ENCODE measurements around the gene MYG1. TPM values are rescaled to one million over a fixed set of nuclear protein-coding genes. Genes with fewer than 3 reads are reported as not detected.

MYG1 gene
- total RNA-seq, 1 donor from 2014 or later = 27.5 TPM

DNA sequence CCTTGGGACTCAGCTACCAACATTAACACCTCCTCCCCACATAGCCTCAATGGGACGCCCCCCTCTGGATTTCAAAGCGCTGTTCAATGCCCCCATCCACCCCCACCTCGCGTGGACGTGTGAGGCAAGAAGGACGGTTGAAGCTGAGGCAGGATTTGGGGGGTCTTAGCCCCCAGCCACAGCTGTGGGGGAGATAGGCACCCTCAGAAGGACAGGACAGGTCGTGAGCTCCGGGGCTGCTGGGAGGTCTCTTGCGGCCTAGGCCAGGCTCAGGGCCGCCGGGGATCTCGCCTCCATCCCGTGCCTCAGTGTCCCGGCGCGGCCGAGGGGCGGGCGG is 45.0 kb downstream of the MYG1 start:
- Histone ChIP-seq H3K4me1 (peaks cover 0 to 11% of the 10 kb centered on the region in 2 donors), H3K27me3 (no peaks in the 10 kb centered on the region), H3K4me3 (peak overlapping the region; percentile 53 to 81), H3K9me3 (no peaks in the 10 kb centered on the region), H3K36me3 (no peaks in the 10 kb centered on the region), H3K27ac (peak overlapping the region; percentile 74 to 81)
- no peak for DNase-seq (ENCODE audit: low spot score in 2 of 2)
- TF ChIP-seq, protein P1, sequence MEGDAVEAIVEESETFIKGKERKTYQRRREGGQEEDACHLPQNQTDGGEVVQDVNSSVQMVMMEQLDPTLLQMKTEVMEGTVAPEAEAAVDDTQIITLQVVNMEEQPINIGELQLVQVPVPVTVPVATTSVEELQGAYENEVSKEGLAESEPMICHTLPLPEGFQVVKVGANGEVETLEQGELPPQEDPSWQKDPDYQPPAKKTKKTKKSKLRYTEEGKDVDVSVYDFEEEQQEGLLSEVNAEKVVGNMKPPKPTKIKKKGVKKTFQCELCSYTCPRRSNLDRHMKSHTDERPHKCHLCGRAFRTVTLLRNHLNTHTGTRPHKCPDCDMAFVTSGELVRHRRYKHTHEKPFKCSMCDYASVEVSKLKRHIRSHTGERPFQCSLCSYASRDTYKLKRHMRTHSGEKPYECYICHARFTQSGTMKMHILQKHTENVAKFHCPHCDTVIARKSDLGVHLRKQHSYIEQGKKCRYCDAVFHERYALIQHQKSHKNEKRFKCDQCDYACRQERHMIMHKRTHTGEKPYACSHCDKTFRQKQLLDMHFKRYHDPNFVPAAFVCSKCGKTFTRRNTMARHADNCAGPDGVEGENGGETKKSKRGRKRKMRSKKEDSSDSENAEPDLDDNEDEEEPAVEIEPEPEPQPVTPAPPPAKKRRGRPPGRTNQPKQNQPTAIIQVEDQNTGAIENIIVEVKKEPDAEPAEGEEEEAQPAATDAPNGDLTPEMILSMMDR (IDR thresholded peaks at IDR 0.05) = no peak
- intact Hi-C loops (cut with DNase I) = no loop called here

DNA sequence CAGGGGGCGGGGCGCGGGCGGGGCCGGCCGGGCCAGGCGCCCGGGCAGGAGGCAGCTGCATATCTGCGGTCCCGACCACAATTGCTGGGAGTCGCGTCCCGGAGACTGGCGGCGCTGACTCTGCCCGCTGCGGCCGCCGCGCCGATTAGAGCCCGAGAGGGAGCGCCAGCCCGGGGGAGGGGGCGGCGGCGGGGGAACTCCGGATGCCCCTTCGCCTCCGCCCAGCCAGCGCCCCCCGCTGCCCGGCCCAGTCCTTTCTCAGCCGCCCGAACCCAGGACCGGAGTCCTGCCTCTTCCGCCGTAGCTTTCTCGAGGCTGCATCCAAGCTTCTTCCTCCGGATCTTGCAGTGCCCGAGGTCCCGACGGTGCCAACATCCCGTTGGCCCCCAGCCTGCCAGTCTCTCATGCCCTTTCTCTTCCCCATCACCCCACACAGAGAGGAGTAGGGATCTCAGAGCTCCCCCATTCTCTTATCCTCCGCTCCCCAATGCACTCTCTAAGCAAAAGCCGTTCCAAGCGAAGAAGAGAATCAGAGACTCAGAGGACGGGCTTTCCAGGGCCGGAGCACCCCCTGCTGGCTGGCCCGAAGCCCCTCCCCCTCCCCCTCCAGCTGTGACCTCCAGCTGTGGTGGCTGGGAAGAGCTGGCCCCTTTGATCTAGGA is 45.5 kb downstream of the MYG1 start:
- H3K4me1 ChIP-seq = peaks cover 0 to 11% of the 10 kb centered on the region in 2 donors
- peak overlapping the region; percentile 74 to 81 for H3K27ac ChIP-seq
- intact Hi-C loops (cut with DNase I) = loop anchor here (1.0 kb wide), 1 partner anchor 21 kb away; no protein-coding TSS in a partner anchor
- H3K4me3 ChIP-seq = peak overlapping the region; percentile 53 to 81
- H3K27me3 ChIP-seq = no peaks in the 10 kb centered on the region
- no peaks in the 10 kb centered on the region for H3K36me3 ChIP-seq
- no peaks in the 10 kb centered on the region for H3K9me3 ChIP-seq
- peak; percentile 19 to 89 for DNase-seq (ENCODE audit: low spot score in 2 of 2)
- TF ChIP-seq, protein P1 (IDR thresholded peaks at IDR 0.05) = peak; percentile 71 to 82 (median 82)

DNA sequence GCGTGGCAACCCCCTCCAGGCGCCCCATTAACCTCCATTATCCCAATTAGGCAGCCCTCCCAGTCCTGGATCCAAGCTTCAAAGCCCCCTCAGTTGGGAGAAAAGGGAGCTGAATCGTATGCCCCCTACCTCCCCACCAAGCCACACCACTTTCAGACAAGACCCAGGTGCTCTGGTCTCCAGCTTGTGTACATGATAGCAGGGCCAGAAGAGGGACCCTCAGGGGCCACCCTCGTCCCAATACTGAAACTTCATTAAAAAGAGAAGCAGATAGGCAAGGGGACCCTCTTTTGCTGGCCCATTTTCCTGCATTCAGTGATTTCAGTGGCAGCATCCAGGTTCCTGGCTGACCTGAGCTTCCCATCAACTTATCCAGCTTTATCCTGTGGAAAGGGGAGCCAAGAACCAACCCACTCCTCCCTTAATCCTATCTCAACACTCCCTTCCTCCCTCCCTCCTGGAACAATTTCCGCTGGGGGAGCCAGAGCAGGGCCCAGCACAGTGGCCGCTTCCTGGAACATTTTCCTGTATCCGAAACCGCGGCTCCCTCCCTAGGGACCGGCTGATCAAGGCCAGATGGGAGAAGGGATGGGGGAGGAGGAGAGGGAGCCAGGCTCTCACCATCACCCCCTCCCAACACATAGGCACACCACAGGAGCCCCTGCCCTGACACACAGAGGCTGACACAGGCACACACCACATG is 46.1 kb downstream of the MYG1 start:
- H3K4me3 ChIP-seq = peak overlapping the region; percentile 53 to 81
- H3K27ac ChIP-seq = peak overlapping the region; percentile 74 to 81
- no peaks in the 10 kb centered on the region for H3K9me3 ChIP-seq
- TF ChIP-seq, protein P1 (IDR thresholded peaks at IDR 0.05) = no peak
- H3K4me1 ChIP-seq = peaks cover 0 to 11% of the 10 kb centered on the region in 2 donors
- intact Hi-C loops (cut with DNase I) = loop anchor here (1.0 kb wide), 1 partner anchor 21 kb away; no protein-coding TSS in a partner anchor
- H3K36me3 ChIP-seq = no peaks in the 10 kb centered on the region
- no peak for DNase-seq (ENCODE audit: low spot score in 2 of 2)
- H3K27me3 ChIP-seq = no peaks in the 10 kb centered on the region

DNA sequence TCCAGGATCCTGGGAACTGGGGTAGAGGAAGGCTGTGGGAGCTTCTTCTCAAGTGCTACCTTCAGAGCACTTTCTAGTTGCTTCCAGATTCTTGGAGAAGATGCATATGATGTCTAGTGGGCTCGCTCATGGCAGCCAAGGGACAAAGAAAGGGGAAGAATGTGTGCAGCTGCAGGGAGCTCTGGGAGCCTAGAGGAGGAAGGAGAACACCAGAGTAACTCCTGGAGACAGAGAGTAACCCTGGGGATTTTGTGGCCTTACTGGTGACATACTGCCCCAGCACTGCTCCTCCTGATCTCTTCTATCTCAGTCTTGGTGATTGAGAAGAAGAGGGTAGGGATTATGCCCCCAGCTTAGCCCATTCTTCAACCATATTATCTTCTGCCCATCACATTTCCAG is 47.0 kb downstream of the MYG1 start:
- H3K27me3 ChIP-seq = no peaks in the 10 kb centered on the region
- TF ChIP-seq, protein P1 (IDR thresholded peaks at IDR 0.05) = no peak
- H3K27ac ChIP-seq = peak overlapping the region; percentile 74 to 81
- H3K9me3 ChIP-seq = no peaks in the 10 kb centered on the region
- intact Hi-C loops (cut with DNase I) = no loop called here
- no peaks in the 10 kb centered on the region for H3K36me3 ChIP-seq
- no peak overlapping the region for H3K4me3 ChIP-seq
- no peak for DNase-seq (ENCODE audit: low spot score in 2 of 2)
- peaks cover 0 to 11% of the 10 kb centered on the region in 2 donors for H3K4me1 ChIP-seq

DNA sequence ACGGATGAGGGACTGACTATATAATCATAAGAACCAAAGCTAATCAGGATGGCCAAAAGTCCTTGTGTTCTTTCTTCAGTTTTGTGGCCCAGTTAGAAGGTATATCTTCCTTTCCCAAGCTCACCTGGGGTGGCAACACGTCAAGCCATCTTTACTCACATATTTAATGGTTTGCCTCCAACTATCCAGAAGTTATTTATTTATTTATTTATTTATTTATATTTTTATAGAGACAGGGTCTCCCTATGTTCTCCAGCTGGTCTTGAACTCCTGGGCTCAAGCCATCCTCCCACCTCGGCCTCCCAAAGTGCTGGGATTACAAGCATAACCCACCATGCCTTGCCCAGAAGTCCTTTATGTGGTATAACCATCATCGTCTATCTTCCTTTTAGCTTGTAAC is 48.4 kb downstream of the MYG1 start:
- Histone ChIP-seq H3K27me3 (no peaks in the 10 kb centered on the region), H3K9me3 (no peaks in the 10 kb centered on the region), H3K4me3 (no peak overlapping the region), H3K27ac (no peak overlapping the region), H3K4me1 (peaks cover 0 to 11% of the 10 kb centered on the region in 2 donors), H3K36me3 (no peaks in the 10 kb centered on the region)
- no peak for DNase-seq (ENCODE audit: low spot score in 2 of 2)
- TF ChIP-seq, protein P1 (IDR thresholded peaks at IDR 0.05) = no peak
- intact Hi-C loops (cut with DNase I) = no loop called here

Measured in ascending aorta (tissue), 2 donors.